SH-SY5Y (cell line): ENCODE results near the gene PLA2R1.

Source experiments
- GATA2 ChIP-seq: IDR thresholded peaks from 2 replicates; pipeline ENCODE4 v1.6.1; 2011; ENCODE audit warnings: mild to moderate bottlenecking, low read depth, low read length
- GATA3 ChIP-seq: IDR thresholded peaks from 2 replicates; pipeline ENCODE4 v1.6.1; 2011; ENCODE audit warnings: low read depth, mild to moderate bottlenecking, low read length, moderate library complexity

DNA sequence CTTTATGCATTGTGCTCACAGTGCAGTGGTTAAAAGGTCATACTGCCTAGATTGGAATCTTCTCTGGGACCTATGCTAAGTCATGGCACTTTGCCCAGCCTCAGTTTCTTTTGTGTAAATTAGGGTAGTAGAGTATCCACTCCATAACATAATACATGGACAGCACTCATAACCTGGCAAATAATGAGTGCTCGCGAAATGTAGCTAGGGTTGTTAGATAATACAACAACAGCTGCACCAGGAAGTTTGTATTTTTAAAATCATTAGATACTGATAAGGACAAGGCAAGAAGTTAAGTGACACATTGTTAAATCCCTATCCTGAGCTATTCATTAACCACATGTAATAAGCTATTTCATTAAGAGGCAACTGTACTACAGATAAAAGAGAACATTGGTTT lies 13.8 kb upstream of the PLA2R1 start:
- TF ChIP-seq GATA3 = no peak
- TF ChIP-seq GATA2 = no peak
